Panc1 (cell line): Measurements from ENCODE around the gene ZNF552. TPM values are rescaled to one million over a fixed set of nuclear protein-coding genes. Genes with fewer than 3 reads are reported as not detected.

Experiments
- ATAC-seq: fragments of 200-7000 bp; cut with Tn5 transposase; 2 replicates; pipeline ENCODE4 v1.9.1; 2020; ENCODE audit warnings: mild to moderate bottlenecking, moderate library complexity
- BruUV-seq: library from RNA; stranded (reverse); fragments of 400-500 nt; replicated peaks from 2 replicates; lab custom pipeline; 2021; lab: Mats Ljungman, UMichigan
- CTCF ChIA-PET: fragments of 300-600 bp; sonication (Branson Sonifier 250); formaldehyde crosslinking; loops from one replicate; lab custom pipeline; 2022; ENCODE audit warnings: antibody characterized with exemption; lab: Charles Lee
- POLR2A ChIA-PET: fragments of 300-600 bp; sonication (Branson Sonifier 250); formaldehyde crosslinking; loops from one replicate; lab custom pipeline; 2022; ENCODE audit warnings: antibody characterized with exemption; lab: Charles Lee
- DNase-seq: peaks from one replicate; pipeline ENCODE4 v3.0.0-alpha.2; 2010; ENCODE audit warnings: low read depth, low spot score
- H3K27ac ChIP-seq: 2 replicates; pipeline ENCODE4 v1.5.1; 2011; ENCODE audit warnings: mild to moderate bottlenecking, low read length, inconsistent platforms
- H3K27me3 ChIP-seq: fragments of 200-500 bp; sonication (Bioruptor generic); 2 replicates; pipeline ENCODE4 v1.6.0; 2014; ENCODE audit warnings: low read length, inconsistent platforms; ENCODE audit not compliant: control insufficient read depth, insufficient read depth
- H3K36me3 ChIP-seq: fragments of 200-500 bp; sonication (Bioruptor generic); 2 replicates; pipeline ENCODE4 v1.5.1; 2014; ENCODE audit warnings: inconsistent platforms, mild to moderate bottlenecking, low read length, moderate library complexity; ENCODE audit not compliant: control insufficient read depth, insufficient read depth
- H3K4me1 ChIP-seq: 2 replicates; pipeline ENCODE4 v1.5.1; 2011; ENCODE audit warnings: inconsistent platforms, mild to moderate bottlenecking, low read length, moderate library complexity; ENCODE audit not compliant: control insufficient read depth, insufficient read depth
- H3K4me3 ChIP-seq, 2 experiments: 2 replicates each; pipeline ENCODE4 v1.5.1; 2011 to 2012; ENCODE audit warnings: low read depth in 2 of 2, low read length in 2 of 2, mild to moderate bottlenecking in 2 of 2, inconsistent platforms in 1 of 2, moderate library complexity in 1 of 2
- H3K9me3 ChIP-seq: fragments of 200-500 bp; sonication (Bioruptor generic); 2 replicates; pipeline ENCODE4 v1.5.1; 2014; ENCODE audit warnings: low read depth, mild to moderate bottlenecking, inconsistent platforms, low read length, moderate library complexity; ENCODE audit not compliant: control insufficient read depth, insufficient read depth
- CTCF ChIP-seq: fragments of 450-650 bp; IDR thresholded peaks from 2 replicates; pipeline ENCODE4 v1.5.1; 2017; ENCODE audit warnings: mild to moderate bottlenecking
- SIN3A ChIP-seq: IDR thresholded peaks from 2 replicates; pipeline ENCODE4 v1.6.1; 2012; ENCODE audit warnings: low read depth, mild to moderate bottlenecking, low read length, moderate library complexity, borderline replicate concordance; ENCODE audit not compliant: insufficient read depth
- TCF7L2 ChIP-seq: IDR thresholded peaks from 2 replicates; pipeline ENCODE4 v1.6.1; 2011; ENCODE audit warnings: mild to moderate bottlenecking, low read depth, low read length, inconsistent platforms
- in situ Hi-C: cut with HindIII; loops from 2 replicates; pipeline ENCODE4 v1.10.0; 2016; ENCODE audit warnings: low sequenced_read_pairs, low pct_unique_long_range_greater_than_20kb
- intact Hi-C: fragments of 100-400 bp; cut with micrococcal nuclease; formaldehyde crosslinking; loops from one replicate; pipeline ENCODE4 v1.10.0; 2022; ENCODE audit not compliant: unreplicated experiment
- total RNA-seq: library from RNA; stranded (reverse); gene quantifications from one replicate; pipeline ENCODE4 v1.2.1, GENCODE V29; 2021; ENCODE audit not compliant: unreplicated experiment
- TF ChIP-seq, protein P1 (sequence below), 2 experiments: IDR thresholded peaks; 2 replicates each; pipeline ENCODE4 v1.6.1; 2011 to 2012; ENCODE audit warnings: low read depth in 2 of 2, control low read depth in 1 of 2, low read length in 1 of 2, mild to moderate bottlenecking in 1 of 2, moderate library complexity in 1 of 2; ENCODE audit not compliant: insufficient read depth in 1 of 2

ZNF552 gene
- total RNA-seq, 1 experiment from 2014 or later, result 7.5 TPM

DNA sequence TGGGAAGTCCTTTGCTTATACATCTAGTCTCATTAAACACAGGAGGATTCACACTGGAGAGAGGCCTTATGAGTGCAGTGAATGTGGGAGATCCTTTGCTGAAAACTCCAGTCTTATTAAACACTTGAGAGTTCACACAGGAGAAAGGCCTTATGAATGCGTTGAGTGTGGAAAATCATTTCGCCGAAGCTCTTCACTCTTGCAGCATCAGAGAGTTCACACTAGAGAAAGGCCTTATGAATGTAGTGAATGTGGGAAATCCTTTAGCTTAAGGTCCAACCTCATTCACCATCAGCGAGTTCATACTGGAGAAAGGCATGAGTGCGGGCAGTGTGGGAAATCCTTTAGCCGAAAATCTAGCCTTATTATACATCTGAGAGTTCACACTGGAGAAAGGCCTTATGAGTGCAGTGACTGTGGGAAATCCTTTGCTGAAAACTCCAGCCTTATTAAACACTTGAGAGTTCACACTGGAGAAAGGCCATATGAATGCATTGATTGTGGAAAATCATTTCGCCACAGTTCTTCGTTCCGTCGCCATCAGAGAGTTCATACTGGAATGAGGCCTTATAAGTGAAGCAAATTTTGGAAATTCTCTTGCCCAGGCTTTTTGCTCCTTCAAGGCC is 35.4 kb downstream of the ZNF552 start:
- intact Hi-C loops, result no loop called here
- POLR2A ChIA-PET, result no interaction called here
- no TSS peak for BruUV-seq

DNA sequence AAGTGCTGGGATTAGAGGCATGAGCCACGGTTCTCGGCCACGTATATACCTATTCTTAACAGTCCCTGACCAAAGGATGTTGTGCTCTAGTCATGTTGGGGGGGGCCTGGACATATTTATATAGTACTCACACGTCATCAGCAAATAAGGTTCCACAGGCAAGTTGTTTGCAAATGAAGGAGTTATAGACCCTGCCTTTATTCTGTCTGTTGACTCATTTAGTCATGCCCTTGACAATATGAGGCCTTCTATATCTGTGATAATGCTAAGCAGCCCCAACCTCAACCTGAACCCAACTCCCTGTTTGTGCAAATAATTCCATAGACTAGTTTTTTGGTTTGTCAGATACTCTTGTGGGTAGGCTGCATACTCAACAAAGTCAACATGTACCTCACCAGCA is 36.4 kb downstream of the ZNF552 start:
- H3K27ac ChIP-seq, result no peak overlapping the region
- H3K36me3 ChIP-seq, result peaks cover 3% of the 10 kb centered on the region
- intact Hi-C loops (no loop called here), in situ Hi-C loops (no loop called here)
- no TSS peak for BruUV-seq
- H3K27me3 ChIP-seq, result no peaks in the 10 kb centered on the region
- no peak for TF ChIP-seq TCF7L2
- TF ChIP-seq SIN3A, result no peak
- TF ChIP-seq, protein P1, sequence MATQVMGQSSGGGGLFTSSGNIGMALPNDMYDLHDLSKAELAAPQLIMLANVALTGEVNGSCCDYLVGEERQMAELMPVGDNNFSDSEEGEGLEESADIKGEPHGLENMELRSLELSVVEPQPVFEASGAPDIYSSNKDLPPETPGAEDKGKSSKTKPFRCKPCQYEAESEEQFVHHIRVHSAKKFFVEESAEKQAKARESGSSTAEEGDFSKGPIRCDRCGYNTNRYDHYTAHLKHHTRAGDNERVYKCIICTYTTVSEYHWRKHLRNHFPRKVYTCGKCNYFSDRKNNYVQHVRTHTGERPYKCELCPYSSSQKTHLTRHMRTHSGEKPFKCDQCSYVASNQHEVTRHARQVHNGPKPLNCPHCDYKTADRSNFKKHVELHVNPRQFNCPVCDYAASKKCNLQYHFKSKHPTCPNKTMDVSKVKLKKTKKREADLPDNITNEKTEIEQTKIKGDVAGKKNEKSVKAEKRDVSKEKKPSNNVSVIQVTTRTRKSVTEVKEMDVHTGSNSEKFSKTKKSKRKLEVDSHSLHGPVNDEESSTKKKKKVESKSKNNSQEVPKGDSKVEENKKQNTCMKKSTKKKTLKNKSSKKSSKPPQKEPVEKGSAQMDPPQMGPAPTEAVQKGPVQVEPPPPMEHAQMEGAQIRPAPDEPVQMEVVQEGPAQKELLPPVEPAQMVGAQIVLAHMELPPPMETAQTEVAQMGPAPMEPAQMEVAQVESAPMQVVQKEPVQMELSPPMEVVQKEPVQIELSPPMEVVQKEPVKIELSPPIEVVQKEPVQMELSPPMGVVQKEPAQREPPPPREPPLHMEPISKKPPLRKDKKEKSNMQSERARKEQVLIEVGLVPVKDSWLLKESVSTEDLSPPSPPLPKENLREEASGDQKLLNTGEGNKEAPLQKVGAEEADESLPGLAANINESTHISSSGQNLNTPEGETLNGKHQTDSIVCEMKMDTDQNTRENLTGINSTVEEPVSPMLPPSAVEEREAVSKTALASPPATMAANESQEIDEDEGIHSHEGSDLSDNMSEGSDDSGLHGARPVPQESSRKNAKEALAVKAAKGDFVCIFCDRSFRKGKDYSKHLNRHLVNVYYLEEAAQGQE (IDR thresholded peaks at IDR 0.05; ENCODE audit: insufficient read depth in 1 of 2, low read depth in 2 of 2, low read length in 1 of 2), result no peak
- no peak for TF ChIP-seq CTCF
- H3K4me3 ChIP-seq, result no peak overlapping the region
- no peaks in the 10 kb centered on the region for H3K4me1 ChIP-seq
- ChIA-PET CTCF (no interaction called here), POLR2A (no interaction called here)
- peaks cover 69% of the 10 kb centered on the region for H3K9me3 ChIP-seq
- DNase-seq (no peak), ATAC-seq (no peak)

More for the DNA sequence above, 35.4 kb downstream of the ZNF552 start:
- Histone ChIP-seq H3K4me1 (no peaks in the 10 kb centered on the region), H3K9me3 (peaks cover 69% of the 10 kb centered on the region), H3K36me3 (peaks cover 3% of the 10 kb centered on the region), H3K4me3 (no peak overlapping the region), H3K27ac (no peak overlapping the region), H3K27me3 (no peaks in the 10 kb centered on the region)
- CTCF ChIA-PET, result no interaction called here
- in situ Hi-C loops, result no loop called here
- TF ChIP-seq, protein P1 (IDR thresholded peaks at IDR 0.05; ENCODE audit: insufficient read depth in 1 of 2, low read depth in 2 of 2, low read length in 1 of 2), result no peak
- no peak for TF ChIP-seq TCF7L2
- no peak for DNase-seq
- ATAC-seq, result no peak
